ENCODE results near the gene TNS3. TPM values are rescaled to one million over a fixed set of nuclear protein-coding genes. Genes with fewer than 3 reads are reported as not detected.
A peak's percentile ranks its signal among the peaks of the same experiment; 100 is the strongest.

Gene TNS3
- total and polyA plus RNA-seq, 3 experiments from 2014 or later = 1.4 to 1.5 TPM; not detected in 1

DNA sequence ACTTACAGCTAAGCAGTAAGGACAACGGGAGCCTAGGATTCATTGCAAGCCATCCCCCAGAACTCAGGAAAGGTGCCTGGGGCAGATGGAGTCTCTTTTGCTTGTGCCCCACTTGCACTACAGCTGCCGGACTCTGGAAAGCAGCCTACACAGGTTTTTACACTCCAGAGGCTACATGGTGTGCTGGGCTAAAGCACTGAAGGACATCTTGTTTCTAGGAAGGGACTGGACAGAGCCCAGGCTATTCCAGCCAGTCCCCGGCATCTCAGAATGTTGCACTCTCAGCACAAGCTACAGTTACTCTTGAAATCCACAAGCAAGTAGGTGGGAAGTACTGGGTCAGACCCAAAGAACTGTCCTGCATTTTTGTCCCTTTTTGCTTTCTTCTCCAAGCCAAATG, 333.1 kb downstream of the TNS3 start:
- Histone ChIP-seq H3K27me3 (ENCODE audit: insufficient read depth, low read length, poor library complexity, severe bottlenecking) (no peaks in the 10 kb centered on the region), H3K4me3 (ENCODE audit: low read length) (no peak overlapping the region), H3K4me1 (ENCODE audit: insufficient read depth, low read length) (no peaks in the 10 kb centered on the region), H3K27ac (ENCODE audit: low read depth, low read length) (no peak overlapping the region), H3K9me3 (ENCODE audit: low read length) (no peaks in the 10 kb centered on the region), H3K36me3 (ENCODE audit: insufficient read depth, low read length) (no peaks in the 10 kb centered on the region)
- H3K27me3 Mint-ChIP-seq = peaks cover 5 to 10% of the 10 kb centered on the region in 2 donors
- DNase-seq = no peak
- H3K36me3 Mint-ChIP-seq = no peaks in the 10 kb centered on the region
- H3K9me3 Mint-ChIP-seq = peaks cover 2 to 14% (median 6%) of the 10 kb centered on the region in 5 donors
- peaks cover 0 to 3% (median 0%) of the 10 kb centered on the region in 3 donors for H3K4me1 Mint-ChIP-seq
- CTCF ChIA-PET = no interaction called here
- POLR2A ChIA-PET = no interaction called here
- no peak overlapping the region for H3K27ac Mint-ChIP-seq
- H3K4me3 Mint-ChIP-seq = no peak overlapping the region

DNA sequence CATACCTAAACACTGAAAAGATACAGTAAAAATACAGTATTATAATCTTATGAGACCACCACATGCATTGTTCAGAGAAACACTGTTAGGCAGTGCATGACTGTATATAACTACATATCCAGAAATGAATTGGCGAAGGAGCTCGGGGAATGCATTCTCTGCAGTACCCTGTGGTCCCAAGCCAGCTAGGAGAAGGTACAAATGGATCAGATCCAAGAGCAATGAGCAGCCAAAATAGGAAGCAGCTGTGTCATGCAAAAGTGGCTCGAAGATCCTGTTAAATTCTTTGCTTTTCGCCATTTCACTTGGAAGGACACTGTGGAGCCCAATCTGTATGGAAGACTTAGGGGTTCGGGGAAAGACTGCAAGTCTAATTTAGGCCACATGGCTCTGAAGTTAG, 334.8 kb downstream of the TNS3 start:
- Histone ChIP-seq H3K36me3 (ENCODE audit: insufficient read depth, low read length) (no peaks in the 10 kb centered on the region), H3K9me3 (ENCODE audit: low read length) (no peaks in the 10 kb centered on the region), H3K4me3 (ENCODE audit: low read length) (no peak overlapping the region), H3K27ac (ENCODE audit: low read depth, low read length) (no peak overlapping the region), H3K27me3 (ENCODE audit: insufficient read depth, low read length, poor library complexity, severe bottlenecking) (no peaks in the 10 kb centered on the region), H3K4me1 (ENCODE audit: insufficient read depth, low read length) (no peaks in the 10 kb centered on the region)
- ChIA-PET POLR2A (no interaction called here), CTCF (no interaction called here)
- H3K36me3 Mint-ChIP-seq = no peaks in the 10 kb centered on the region
- no peak overlapping the region for H3K4me3 Mint-ChIP-seq
- no peak overlapping the region for H3K27ac Mint-ChIP-seq
- H3K4me1 Mint-ChIP-seq = no peaks in the 10 kb centered on the region
- DNase-seq = no peak
- H3K9me3 Mint-ChIP-seq = peaks cover 2 to 11% (median 6%) of the 10 kb centered on the region in 5 donors
- peaks cover 4 to 5% of the 10 kb centered on the region in 2 donors for H3K27me3 Mint-ChIP-seq

DNA sequence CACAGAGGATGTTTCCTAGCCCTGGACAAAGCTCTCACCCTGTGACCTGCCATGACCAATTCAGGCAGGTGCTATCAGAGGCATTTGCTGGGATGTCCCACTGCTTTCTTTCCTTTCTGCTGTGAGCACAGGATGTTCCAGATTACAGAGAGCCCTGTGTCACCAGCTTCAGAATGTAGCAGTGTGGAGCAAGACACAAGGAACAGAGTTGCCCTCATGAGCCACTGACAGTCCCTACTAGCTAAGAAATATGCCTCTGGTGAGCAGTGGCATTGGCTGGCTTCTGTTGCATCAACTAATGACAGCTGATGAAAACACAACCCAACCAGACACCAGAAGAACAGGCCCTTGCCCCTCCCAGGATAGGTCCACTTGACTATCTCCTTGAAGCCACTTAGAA, 337.2 kb downstream of the TNS3 start:
- Histone ChIP-seq H3K4me3 (ENCODE audit: low read length) (no peak overlapping the region), H3K4me1 (ENCODE audit: insufficient read depth, low read length) (no peaks in the 10 kb centered on the region), H3K36me3 (ENCODE audit: insufficient read depth, low read length) (no peaks in the 10 kb centered on the region), H3K27me3 (ENCODE audit: insufficient read depth, low read length, poor library complexity, severe bottlenecking) (no peaks in the 10 kb centered on the region), H3K27ac (ENCODE audit: low read depth, low read length) (no peak overlapping the region), H3K9me3 (ENCODE audit: low read length) (no peaks in the 10 kb centered on the region)
- H3K4me3 Mint-ChIP-seq = no peak overlapping the region
- H3K9me3 Mint-ChIP-seq = peaks cover 3 to 7% (median 4%) of the 10 kb centered on the region in 5 donors
- peaks cover 0 to 3% of the 10 kb centered on the region in 2 donors for H3K27me3 Mint-ChIP-seq
- no peaks in the 10 kb centered on the region for H3K4me1 Mint-ChIP-seq
- no peak overlapping the region for H3K27ac Mint-ChIP-seq
- ChIA-PET CTCF (interaction anchor here (1.1 kb wide), 1 partner anchor 9 kb away, joined by 6 read pairs; no protein-coding TSS in a partner anchor), POLR2A (no interaction called here)
- DNase-seq = no peak
- no peaks in the 10 kb centered on the region for H3K36me3 Mint-ChIP-seq

DNA sequence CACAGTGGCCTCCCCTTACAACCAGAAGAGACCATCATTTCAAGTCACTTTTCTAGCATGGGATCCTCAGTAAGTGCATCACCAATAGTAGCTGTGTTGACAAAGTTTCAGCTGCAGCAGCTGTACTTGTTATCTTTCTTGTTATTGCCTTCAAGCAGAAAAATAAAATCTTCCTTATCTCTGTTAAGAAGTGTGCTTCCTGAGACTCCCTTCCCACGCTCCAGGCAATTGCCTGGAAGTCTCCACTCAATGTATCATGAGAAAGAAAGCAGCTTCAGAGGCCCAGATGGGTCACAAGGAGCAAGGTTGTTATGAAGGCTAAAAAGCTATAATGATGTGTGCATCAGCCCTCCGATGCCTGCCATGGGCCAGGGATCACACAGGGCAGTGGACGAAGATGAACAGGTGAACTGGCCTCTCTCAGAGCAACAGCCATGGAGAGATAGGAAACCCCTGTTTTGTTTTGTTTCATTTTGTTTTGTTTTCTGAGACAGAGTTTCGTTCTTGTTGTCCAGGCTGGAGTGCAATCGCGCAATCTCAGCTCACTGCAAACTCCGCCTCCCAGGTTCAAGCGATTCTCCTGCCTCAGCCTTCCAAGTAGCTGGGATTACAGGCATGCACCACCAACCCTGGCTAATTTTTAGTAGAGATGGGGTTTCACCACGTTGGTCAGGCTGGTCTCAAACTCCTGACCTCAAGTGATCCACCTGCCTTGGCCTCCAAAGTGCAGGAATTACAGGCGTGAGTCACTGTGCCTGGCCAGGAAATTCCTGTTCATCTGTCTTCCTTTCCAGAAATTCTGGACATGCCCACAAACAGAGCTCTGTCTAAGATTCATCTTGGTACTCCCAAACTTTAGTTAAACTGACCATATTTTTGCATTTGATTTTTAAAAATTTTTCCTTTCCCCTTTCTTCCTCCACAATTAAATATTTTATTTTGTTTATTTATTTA, 340.5 kb downstream of the TNS3 start:
- CTCF ChIA-PET = no interaction called here
- no peak overlapping the region for H3K4me3 ChIP-seq (ENCODE audit: low read length)
- Mint-ChIP-seq H3K27ac (no peak overlapping the region), H3K36me3 (no peaks in the 10 kb centered on the region), H3K4me1 (no peaks in the 10 kb centered on the region), H3K4me3 (no peak overlapping the region), H3K27me3 (peaks cover 0 to 3% of the 10 kb centered on the region in 2 donors), H3K9me3 (peaks cover 0 to 2% (median 1%) of the 10 kb centered on the region in 5 donors)
- H3K4me1 ChIP-seq (ENCODE audit: insufficient read depth, low read length) = no peaks in the 10 kb centered on the region
- no peaks in the 10 kb centered on the region for H3K27me3 ChIP-seq (ENCODE audit: insufficient read depth, low read length, poor library complexity, severe bottlenecking)
- no peaks in the 10 kb centered on the region for H3K36me3 ChIP-seq (ENCODE audit: insufficient read depth, low read length)
- H3K9me3 ChIP-seq (ENCODE audit: low read length) = no peaks in the 10 kb centered on the region
- POLR2A ChIA-PET = no interaction called here
- DNase-seq = no peak
- H3K27ac ChIP-seq (ENCODE audit: low read depth, low read length) = no peak overlapping the region

DNA sequence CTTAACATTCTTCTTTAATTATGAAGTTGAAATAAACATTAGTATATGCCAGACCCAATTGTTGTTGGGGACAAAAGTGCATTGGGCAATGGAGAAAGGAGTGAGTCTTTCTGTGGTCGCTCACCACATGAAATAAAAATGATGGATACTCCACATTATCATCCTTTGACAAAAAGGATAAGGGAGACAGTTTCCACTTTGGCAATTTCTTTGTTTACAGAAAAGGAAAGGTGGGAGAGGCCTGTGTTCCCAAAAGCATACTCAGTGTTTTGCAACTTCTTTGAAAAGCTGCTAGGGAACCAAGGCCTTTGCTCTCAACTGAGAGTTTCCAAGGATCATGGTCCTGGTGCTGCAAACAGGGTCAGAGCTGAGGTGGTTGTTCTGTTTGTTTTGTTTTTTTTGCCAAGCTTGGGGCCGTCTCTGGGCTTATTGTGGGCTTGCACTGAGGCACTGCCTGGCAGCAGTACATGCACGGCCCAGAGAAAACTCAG, 341.9 kb downstream of the TNS3 start:
- Histone ChIP-seq H3K27ac (ENCODE audit: low read depth, low read length) (no peak overlapping the region), H3K4me3 (ENCODE audit: low read length) (no peak overlapping the region), H3K36me3 (ENCODE audit: insufficient read depth, low read length) (no peaks in the 10 kb centered on the region), H3K27me3 (ENCODE audit: insufficient read depth, low read length, poor library complexity, severe bottlenecking) (no peaks in the 10 kb centered on the region), H3K9me3 (ENCODE audit: low read length) (no peaks in the 10 kb centered on the region), H3K4me1 (ENCODE audit: insufficient read depth, low read length) (no peaks in the 10 kb centered on the region)
- ChIA-PET POLR2A (no interaction called here), CTCF (no interaction called here)
- Mint-ChIP-seq H3K4me1 (no peaks in the 10 kb centered on the region), H3K27me3 (peaks cover 0 to 4% of the 10 kb centered on the region in 2 donors), H3K27ac (no peak overlapping the region), H3K36me3 (no peaks in the 10 kb centered on the region), H3K4me3 (no peak overlapping the region), H3K9me3 (peaks cover 0 to 2% (median 2%) of the 10 kb centered on the region in 5 donors)
- no peak for DNase-seq

DNA sequence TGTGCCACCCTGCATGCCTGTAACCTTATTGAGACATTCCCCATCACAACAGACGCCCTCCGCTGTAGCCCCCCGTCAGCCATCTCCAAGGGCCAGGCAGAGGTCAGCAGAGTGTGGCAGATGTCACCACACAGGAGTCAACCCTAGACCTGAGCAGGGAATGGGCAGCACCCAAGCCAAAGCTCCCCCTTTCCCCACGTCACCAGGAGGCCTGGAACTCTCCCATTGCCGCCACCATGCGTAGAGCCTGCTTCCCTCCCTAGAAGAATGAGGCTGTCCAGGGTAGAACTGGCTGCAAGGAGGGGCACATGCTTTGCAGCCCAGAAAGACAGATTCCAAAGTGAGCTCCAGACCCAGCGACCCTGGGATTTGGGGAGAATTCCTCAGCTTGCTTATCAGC, 342.9 kb downstream of the TNS3 start:
- no peak overlapping the region for H3K27ac ChIP-seq (ENCODE audit: low read depth, low read length)
- Mint-ChIP-seq H3K36me3 (no peaks in the 10 kb centered on the region), H3K4me3 (no peak overlapping the region), H3K9me3 (peaks cover 0 to 2% (median 2%) of the 10 kb centered on the region in 5 donors), H3K27me3 (peaks cover 0 to 3% of the 10 kb centered on the region in 2 donors), H3K27ac (no peak overlapping the region), H3K4me1 (no peaks in the 10 kb centered on the region)
- CTCF ChIA-PET = no interaction called here
- no peak overlapping the region for H3K4me3 ChIP-seq (ENCODE audit: low read length)
- H3K9me3 ChIP-seq (ENCODE audit: low read length) = no peaks in the 10 kb centered on the region
- POLR2A ChIA-PET = no interaction called here
- DNase-seq = no peak
- no peaks in the 10 kb centered on the region for H3K36me3 ChIP-seq (ENCODE audit: insufficient read depth, low read length)
- H3K4me1 ChIP-seq (ENCODE audit: insufficient read depth, low read length) = no peaks in the 10 kb centered on the region
- H3K27me3 ChIP-seq (ENCODE audit: insufficient read depth, low read length, poor library complexity, severe bottlenecking) = no peaks in the 10 kb centered on the region

DNA sequence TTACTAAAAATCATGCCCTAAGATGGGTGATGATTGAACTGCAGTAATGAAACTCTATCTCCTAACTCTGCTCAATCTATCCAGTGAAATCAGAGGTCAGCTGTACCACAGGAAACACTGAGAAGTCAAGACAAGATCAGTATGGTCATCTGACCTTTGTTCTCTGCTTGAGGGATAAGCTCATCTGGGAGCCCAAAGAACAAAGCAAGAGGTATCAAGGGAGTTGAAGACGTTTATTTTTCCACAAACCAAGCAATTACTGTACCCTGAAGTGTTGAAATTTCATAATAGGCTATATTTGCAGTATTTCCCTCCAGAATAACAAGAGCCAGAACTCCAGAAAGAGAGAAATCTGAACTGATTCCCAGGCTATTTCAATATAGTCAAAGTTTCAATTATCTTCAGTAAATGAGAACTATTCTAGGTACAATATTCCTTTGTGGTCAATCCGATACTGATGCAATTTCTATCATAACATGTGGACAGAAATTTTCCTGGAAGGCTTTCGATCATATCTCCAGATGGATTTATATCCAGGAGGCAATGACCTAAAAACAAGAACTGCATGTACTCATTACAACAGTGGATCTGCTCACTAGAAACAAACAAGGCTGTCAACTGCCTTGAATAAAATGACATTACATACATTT, 345.3 kb downstream of the TNS3 start:
- Histone ChIP-seq H3K4me3 (ENCODE audit: low read length) (no peak overlapping the region), H3K27ac (ENCODE audit: low read depth, low read length) (no peak overlapping the region), H3K36me3 (ENCODE audit: insufficient read depth, low read length) (no peaks in the 10 kb centered on the region), H3K9me3 (ENCODE audit: low read length) (no peaks in the 10 kb centered on the region), H3K4me1 (ENCODE audit: insufficient read depth, low read length) (no peaks in the 10 kb centered on the region), H3K27me3 (ENCODE audit: insufficient read depth, low read length, poor library complexity, severe bottlenecking) (no peaks in the 10 kb centered on the region)
- CTCF ChIA-PET = no interaction called here
- Mint-ChIP-seq H3K36me3 (no peaks in the 10 kb centered on the region), H3K4me1 (no peaks in the 10 kb centered on the region), H3K27me3 (peaks cover 0 to 3% of the 10 kb centered on the region in 2 donors), H3K27ac (peak overlapping the region in 1 of 8 donors; percentile 58), H3K4me3 (no peak overlapping the region), H3K9me3 (peaks cover 0 to 2% (median 2%) of the 10 kb centered on the region in 5 donors)
- POLR2A ChIA-PET = no interaction called here
- DNase-seq = no peak

DNA sequence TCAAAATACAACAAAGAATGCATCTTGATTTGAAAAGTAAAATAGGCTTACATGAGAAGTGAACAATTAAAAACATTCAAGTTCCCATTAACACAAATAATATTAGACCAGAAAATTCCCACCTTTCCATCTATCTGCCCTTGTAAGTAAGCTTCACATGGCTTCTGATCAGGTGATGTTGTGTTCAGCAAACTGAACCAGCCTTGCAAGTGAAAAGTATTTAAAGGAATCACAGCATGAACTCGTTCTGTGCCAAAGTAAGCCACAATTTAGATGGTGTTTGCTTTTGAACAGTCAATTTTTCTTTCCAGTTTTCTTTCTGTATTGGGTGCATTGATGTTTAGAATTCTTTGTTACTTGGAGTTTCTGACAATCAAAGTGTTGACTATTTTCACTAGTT, 347.9 kb downstream of the TNS3 start:
- H3K4me3 Mint-ChIP-seq = no peak overlapping the region
- Histone ChIP-seq H3K9me3 (ENCODE audit: low read length) (no peaks in the 10 kb centered on the region), H3K36me3 (ENCODE audit: insufficient read depth, low read length) (no peaks in the 10 kb centered on the region), H3K27me3 (ENCODE audit: insufficient read depth, low read length, poor library complexity, severe bottlenecking) (no peaks in the 10 kb centered on the region), H3K27ac (ENCODE audit: low read depth, low read length) (no peak overlapping the region), H3K4me1 (ENCODE audit: insufficient read depth, low read length) (no peaks in the 10 kb centered on the region), H3K4me3 (ENCODE audit: low read length) (no peak overlapping the region)
- peaks cover 0 to 2% of the 10 kb centered on the region in 2 donors for H3K27me3 Mint-ChIP-seq
- no peak for DNase-seq
- ChIA-PET CTCF (no interaction called here), POLR2A (no interaction called here)
- no peaks in the 10 kb centered on the region for H3K4me1 Mint-ChIP-seq
- H3K36me3 Mint-ChIP-seq = no peaks in the 10 kb centered on the region
- no peak overlapping the region for H3K27ac Mint-ChIP-seq
- H3K9me3 Mint-ChIP-seq = peaks cover 0 to 2% (median 0%) of the 10 kb centered on the region in 5 donors

Data from CD8-positive, alpha-beta memory T cell (primary cell).